CD4-positive, alpha-beta T cell treated with Interleukin-6 at 100 ng/mL for 8 hours (primary cell): Measurements from ENCODE around the gene MAST2.
"Not testable (repeated sequence)": the region's sequence is repeated elsewhere in the genome, so short reads cannot be mapped to it uniquely, and the experiment has no call there.

ENCODE experiments used
- DNase-seq: peaks from one replicate; pipeline ENCODE4 v3.0.0-alpha.2; 2020; ENCODE audit warnings: mixed read lengths, low spot score

MAST2 gene

DNA sequence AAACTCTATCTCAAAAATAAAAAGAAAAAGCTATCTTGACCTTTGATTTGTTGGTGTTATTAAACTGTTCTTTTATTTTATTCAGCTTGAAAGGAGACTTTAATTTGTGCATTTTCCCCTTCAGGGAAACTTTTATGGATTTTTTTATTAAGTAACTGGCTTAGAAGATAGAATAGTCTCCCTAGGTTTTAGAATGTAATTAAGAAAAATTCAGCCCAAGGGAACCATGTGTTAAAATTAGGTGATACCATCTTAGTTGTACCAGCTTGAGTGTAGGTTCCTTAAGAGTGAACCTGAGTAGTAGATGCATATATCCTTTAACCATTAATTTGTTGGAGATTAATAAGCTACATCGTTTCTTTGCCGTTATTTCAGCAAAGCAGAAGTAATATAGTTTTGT, 11.4 kb downstream of the MAST2 start:
- DNase-seq, result no peak

DNA sequence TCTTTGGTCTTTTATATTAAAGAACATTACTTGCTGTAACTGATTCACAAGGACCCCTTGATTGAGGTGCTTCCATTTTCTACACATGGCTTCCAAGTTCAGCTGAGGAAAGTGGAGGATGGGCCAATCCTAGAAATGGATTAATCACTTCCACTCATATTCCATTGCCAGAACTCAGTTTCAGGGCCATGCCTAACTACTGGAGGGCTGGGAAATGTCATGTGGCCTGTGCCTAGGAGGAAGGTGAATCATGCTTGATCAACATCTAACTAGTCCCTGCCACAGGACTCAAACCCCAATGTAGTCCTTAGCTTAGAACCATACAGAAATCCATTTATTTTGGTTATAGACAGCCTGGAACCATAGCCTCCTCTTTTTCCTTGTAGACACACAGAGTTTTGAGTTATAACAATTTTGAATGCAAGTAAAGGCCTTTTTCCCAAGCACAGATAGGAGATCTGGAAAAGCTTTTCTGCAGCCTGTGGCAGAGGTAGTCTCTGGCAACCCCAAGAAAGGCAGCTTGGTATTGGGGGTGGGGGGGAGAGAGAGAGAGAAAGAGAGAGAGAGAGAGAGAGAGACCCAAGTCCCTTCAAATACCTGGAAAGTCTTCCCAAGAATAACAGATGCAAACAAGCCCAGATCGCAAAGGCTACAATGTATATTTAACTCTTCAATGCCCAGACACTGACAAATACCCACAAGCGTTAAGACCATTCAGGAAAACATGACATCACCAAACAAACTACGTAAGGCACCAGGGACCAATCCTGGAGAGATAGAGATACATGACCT, 12.5 kb downstream of the MAST2 start:
- DNase-seq, result no peak

DNA sequence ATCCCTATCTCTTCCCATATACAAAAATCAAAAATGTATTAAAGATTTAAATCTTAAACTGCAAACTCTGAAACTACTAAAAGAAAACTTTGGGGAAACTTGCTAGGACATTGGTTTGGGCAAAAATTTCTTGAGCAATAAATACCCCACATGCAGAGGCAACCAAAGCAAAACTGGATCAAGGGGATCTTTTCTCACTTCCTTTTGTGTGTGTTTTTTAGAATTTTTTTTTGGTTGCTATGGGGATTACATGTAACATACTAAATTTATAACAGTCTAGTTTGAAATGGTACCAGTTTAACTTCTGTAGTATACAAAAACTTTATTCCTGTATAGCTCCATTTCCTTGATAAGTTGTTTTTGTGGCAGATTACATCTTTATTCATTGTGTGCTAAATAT, 16.8 kb downstream of the MAST2 start:
- no peak for DNase-seq

DNA sequence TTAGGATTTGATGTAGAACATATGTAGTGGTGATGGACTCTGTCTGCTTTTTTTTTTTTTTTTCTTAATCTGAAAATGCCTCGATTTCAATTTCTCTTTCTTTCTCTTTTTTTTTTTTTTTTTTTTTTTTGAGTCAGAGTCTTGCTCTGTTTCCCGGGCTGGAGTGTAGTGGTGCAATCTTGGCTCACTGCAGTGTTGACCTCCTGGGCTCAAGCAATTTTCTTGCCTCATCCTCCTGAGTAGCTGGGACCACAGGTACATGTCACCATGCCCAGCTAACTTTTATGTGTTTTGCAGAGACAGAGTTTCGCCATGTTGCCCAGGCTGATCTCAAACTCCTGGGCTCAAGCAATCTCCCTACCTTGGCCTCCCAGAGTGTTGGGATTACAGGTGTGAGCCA, 17.4 kb downstream of the MAST2 start:
- no peak for DNase-seq

DNA sequence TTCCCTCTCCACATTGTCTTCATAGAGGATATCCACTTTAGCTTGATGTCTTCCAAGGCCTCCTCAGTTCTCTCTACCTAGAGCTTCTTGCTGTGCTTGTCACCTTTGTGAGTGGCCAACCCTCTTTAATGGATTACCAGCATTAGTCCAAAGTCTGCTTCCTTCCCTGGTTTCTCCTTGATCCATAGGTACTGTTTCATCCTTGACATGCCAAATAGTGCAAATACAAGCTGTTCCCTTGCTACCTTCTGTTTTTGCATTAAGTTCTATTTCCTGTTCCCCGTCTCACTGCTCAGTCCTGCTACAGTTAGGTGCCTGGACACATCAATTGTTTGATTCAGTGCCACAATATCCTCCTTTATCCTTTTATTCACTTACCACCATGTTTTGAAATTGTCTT, 19.2 kb downstream of the MAST2 start:
- DNase-seq, result no peak

DNA sequence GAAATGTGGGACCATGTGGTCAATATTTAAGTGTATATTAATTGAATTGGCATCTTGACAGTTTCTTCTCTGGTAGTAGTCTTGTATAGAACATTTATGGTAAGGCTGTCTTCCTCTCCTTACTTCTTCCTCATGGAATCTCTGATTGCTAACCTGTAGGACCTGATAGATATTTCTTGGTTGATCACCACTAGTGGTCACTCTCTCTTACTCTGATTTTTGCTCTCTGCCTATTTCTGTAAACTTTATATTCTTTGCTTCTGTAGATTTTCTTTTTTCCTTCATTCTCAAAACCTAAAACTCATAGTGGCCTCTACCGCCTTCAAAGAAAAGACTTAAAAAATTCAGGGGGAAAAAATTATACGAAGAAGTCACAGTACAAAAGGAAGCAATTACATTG, 21.2 kb downstream of the MAST2 start:
- no peak for DNase-seq

DNA sequence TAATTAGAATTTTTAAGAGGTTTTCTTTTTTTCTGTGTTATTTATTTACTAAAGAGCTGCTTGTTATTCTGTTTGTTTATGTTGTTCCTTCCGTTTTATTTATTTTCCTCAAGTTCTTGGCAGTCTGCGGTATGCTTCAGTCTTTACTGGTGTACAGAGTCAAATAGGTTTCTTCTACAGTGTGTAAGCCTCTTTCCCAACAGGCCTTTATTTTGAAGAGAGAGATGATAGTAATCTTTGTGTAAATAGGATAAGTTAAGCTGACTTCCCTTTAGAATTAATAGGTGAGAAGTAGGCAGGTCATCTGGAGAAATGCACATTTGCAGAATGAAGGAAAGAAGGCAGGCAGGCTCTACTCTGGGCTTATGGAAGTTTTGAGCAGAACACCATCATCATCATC, 23.8 kb downstream of the MAST2 start:
- no peak for DNase-seq

DNA sequence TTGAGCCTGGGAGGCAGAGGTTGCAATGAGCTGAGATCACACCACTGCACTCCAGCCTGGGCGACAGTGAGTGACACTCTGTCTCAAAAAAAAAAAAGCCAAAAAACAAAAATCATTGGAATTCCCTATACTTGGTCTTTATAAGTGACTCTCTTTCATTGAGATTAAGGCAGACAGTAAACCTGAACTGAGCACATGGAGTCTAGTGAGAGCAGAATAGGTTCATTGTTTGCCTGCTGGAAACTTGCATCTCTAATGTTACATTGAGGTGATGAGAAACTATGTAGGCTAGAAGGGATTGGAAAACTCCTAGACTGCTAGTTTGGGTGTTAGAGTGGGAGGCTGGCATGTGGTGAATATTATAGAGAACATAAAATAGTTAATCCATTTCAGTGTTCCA, 25.4 kb downstream of the MAST2 start:
- no peak for DNase-seq

DNA sequence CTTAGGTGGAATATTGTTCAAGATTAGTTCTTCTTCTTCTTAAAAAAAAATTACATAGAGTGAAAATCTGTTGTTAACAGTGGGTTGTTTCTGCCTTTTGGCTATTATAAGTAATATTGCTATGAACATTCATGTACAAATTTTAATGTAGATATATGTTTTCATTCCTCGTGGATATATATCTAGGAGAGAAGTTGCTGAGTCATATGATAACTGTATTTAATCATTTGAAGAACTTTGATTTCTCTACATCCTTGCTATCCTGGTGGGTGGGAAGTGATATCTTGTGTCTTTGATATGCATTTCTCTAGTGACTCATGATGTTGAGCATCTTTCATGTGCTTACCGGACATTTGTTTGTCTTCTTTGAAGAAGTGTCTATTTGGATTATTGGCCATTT, 29.9 kb downstream of the MAST2 start:
- no peak for DNase-seq

DNA sequence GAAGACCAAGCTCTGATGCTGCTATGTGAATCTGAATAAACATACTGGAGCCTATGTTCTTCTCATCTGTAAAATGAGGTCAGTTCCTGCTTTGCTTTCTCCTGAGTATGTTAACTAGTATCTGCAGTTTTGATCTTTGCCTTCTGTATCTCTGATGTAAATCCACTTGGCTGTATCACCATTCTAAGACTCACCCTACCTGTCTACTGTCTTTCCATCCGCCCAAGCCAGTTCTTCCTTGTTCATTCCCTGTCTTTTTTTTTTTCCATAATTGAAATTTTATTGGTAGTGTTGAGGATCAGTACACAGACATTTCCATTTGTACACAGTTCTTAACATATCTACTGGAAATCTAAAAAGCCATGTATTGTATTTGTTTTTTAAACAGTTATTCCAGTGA, 31.3 kb downstream of the MAST2 start:
- DNase-seq, result no peak

DNA sequence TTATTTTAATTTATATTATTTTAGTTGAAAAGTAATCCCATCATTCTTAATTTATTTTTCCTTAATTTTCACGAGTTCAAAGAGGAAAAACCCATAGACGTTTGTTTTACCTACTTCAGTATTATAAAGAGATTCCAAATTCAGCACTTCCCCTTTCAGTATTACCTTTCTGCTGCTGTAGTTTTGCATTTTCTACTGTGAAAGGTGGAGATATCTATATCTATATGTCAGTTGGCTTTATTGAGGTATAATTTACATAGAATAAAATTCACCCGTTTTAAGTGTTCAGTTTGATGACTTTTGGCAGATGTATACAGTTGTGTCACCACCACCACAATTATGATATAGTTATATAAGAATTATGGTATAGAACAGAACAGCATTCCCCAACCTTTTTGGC, 33.0 kb downstream of the MAST2 start:
- no peak for DNase-seq

DNA sequence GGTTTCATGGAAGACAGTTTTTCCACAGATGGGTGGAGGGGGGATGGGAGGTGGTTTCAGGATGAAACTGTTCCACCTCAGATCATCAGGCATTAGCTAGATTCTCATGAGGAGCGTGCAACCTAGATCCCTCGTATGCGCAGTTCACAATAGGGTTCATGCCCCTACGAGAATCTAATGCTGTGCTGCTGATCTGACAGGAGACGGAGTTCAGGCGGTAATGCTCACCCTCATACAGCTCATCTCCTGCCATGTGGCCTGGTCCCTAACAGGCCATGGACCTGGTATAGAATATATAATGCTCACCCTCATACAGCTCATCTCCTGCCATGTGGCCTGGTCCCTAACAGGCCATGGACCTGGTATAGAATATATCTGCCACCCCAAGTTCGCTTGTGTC, 33.4 kb downstream of the MAST2 start:
- not testable (repeated sequence) for DNase-seq

DNA sequence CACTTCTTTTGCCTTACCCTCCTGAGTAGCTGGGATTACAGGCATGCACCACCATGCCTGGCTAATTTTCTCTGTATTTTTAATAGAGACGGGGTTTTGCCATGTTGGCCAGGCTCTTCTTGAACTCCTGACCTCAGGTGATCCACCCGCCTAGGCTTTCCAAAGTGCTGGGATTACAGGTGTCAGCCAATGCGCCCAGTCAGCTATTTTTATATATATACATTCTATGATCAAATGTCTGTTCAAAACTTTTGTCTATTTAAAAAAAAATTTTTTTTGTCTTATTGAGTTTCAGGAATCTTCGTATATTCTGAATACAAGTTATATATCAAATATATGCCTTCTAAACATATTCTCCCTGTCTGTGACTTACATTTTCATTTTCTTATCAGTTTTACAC, 34.9 kb downstream of the MAST2 start:
- DNase-seq, result not testable (repeated sequence)

DNA sequence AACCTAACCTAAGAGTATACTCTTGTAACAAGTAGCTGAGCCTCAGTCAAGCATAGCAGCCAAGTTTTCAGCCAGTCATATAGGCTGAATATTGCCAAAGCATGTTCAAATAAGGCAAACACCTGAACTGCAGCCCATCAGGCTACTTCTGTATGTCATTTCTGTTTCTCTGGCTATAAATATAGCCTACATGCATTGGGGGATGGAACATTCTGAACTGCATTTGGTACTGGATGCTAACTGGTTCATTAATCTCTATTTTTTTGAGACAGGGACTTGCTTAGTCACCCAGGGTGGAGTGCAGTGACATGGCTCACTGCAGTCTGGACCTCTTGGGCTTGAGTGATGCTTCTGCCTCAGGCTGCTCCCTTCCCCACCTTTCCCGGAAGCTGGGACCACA, 37.3 kb downstream of the MAST2 start:
- DNase-seq, result no peak

DNA sequence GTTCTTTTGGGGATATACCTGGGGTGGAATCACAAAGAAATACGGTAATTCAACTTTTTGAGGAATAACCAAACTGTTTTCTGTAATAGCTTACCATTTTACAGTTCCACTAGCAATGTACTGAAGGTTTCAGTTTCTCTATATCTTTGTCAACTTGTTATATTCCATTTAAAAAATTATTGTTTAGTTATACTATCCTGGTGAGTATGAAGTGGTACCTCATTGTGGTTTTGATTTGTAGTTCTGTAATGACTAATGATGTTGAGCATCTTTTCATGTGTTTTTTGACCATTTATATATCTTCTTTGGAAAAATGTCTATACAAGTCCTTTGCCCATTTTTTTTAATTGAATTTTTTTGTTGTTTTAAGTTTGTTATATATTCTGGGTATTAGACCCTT, 39.4 kb downstream of the MAST2 start:
- DNase-seq, result no peak

DNA sequence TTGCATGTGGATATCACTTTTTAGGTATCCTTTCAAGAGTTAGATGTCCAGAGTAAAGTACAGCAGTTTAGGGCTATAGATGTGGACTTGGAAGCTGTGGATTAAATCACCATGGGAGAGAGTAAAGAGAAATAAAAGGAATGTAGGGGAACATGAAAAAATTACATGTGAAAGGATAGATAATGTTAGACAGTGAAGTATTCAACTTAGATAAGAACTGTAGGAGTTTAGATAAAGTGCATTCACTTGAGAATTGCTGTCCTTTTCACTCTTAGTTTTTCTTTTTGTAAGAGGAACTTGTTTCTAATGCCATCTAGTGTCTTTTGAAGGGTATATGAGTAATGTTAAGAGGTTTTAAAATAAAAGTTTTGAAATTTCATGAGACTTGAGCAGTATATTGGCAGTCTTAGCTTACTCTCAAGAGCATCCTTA, 40.1 kb downstream of the MAST2 start:
- no peak for DNase-seq

DNA sequence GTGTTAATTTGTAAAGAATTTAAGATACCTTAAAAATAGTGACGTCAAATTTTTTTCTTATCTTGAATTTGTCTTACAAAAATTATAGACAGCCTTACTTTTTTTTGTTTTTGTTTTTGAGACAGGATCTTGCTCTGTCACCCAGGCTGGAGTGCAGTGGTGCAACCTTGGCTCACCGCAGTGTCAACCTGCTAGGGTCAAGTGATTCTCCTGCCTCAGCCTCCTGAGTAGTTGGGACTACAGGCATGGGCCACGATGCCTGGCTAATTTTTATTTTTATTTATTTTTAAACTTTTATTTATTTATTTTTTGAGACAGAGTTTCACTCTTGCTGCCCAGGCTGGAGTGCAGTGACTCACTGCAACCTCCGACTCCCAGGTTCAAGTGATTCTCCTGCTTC, 40.6 kb downstream of the MAST2 start:
- not testable (repeated sequence) for DNase-seq

DNA sequence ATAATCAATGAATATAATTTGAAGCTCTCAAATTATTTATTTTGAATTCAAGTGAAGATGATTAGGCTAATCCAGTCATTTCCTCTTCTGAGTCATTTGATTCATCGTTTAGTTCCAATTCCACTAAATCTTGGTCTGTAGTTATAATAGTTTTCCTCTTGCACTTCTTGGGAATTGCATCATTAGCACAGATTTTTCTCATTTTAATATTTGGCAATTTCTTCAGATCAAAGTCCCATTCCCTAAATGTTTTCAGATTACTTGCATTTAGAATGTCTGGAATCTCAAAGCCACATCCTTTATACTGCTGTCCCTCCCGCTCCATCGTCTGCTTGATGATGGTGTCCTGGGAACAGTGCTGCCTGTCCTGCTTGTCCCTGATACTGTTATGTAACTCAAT, 43.5 kb downstream of the MAST2 start:
- no peak for DNase-seq

DNA sequence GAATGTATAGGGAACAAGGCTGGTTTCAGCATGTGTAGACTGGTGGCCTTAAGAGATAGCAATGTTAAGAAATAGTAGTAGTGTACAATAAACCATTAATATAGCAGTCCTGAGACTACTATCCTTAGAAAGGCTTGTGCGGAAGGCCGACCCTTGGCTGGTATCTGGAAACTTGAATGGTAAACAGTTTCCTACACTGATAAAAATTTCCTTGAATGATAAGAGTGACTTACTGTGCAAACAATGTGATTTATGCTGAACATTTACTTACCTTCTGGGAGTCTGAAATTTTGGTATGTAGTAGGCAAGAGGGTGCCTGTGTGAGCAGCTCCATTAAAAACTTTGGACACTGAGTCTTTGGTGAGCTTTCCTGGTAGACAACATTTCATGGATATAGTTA, 44.7 kb downstream of the MAST2 start:
- no peak for DNase-seq

DNA sequence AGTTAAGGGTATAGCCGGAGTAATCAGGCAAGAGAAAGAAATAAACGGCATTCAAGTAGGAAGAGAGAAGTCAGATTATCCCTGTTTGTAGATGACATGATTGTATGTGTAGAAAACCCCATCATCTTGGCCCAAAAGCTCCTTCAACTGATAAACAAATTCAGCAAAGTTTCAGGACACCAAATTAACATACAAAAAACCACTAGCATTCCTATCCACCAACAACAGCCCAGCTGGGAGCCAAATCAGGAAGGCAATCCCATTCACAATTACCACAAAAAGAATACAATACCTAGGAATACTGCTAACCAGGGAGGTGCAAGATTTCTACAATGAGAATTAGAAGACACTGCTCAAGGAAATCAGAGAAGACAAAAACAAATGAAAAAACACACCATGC, 45.3 kb downstream of the MAST2 start:
- DNase-seq, result no peak

DNA sequence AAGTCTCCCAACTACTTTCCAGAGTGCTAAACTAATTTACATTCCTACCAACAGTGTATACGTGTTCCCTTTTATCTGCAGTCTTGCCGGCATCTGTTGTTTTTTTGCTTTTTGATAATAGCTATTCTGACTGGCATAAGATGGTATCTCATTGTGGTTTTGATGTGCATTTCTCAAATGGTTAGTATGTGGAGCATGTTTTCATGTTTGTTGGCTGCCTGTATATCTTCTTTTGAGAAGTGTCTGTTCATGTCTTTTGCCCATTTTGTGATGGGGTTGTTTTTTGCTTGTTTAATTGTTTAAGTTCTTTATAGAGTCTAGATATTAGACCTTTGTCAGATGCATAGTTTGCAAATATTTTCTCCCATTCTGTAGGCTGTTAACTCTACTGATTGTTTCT, 46.6 kb downstream of the MAST2 start:
- DNase-seq, result no peak

DNA sequence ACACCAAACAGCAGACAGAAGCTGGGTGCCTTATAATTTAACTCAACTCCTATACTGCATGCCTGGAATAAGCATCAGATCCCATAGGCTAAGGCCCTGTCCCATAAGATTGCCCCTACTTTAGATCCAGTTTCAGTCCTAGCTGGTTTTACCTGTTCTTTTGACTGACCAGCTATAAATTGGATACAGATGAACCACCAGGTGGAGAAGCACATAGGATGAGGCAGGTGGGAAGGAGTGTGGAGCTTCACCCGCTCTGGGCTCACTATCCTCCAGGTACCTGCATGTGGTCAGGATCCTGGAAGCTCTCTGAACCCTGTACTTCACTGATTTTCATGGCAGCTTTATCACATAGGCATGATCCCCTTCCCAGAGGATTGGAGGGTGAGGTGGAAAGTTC, 51.3 kb downstream of the MAST2 start:
- DNase-seq, result no peak

DNA sequence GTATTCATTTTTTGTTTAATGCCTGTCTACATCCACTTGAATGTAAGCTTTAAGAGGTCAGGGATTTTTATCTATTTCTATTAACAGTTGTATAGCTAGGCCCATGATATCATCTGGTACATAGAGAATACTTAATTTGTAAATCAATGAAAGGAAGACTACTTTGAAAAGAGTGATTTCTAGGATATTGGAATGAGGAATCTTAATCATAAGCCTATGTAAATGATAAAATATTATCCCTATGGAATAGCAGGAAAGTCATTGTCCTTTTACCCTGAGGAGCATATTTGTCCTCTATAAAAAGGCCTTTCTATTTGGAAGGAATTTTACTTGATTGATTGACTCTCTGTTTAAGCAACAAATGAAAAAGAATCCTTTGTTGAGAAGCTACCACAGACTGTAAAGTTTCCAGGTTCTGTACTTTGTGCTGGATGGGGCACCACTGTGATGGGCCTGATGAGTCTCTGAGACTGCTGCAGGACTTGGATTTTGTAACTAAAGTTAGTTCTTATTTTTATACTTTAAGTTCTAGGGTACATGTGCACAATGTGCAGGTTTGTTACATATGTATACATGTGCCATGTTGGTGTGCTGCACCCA, 53.8 kb downstream of the MAST2 start:
- no peak for DNase-seq
